NB4 (cell line): ENCODE measurements around the gene IL11.

Source experiments
- CTCF ChIP-seq: IDR thresholded peaks from one replicate; pipeline ENCODE4 v1.5.1; 2012; ENCODE audit warnings: low read depth, low read length
- MAX ChIP-seq: IDR thresholded peaks from 2 replicates; pipeline ENCODE4 v1.6.1; 2011; ENCODE audit warnings: low read depth, low read length

GRCh38 chr19:55333870-55334269 is 36.4 kb downstream of the IL11 start:
- TF ChIP-seq CTCF (no peak), MAX (no peak)
